GM04504 (cell line): ENCODE data around the gene FNDC3A.
"Not testable (repeated sequence)": the region's sequence is repeated elsewhere in the genome, so short reads cannot be mapped to it uniquely, and the experiment has no call there.

Source experiments
- DNase-seq: peaks from one replicate; pipeline ENCODE4 v3.0.0-alpha.2; 2012; ENCODE audit warnings: low read depth

Gene FNDC3A

DNA sequence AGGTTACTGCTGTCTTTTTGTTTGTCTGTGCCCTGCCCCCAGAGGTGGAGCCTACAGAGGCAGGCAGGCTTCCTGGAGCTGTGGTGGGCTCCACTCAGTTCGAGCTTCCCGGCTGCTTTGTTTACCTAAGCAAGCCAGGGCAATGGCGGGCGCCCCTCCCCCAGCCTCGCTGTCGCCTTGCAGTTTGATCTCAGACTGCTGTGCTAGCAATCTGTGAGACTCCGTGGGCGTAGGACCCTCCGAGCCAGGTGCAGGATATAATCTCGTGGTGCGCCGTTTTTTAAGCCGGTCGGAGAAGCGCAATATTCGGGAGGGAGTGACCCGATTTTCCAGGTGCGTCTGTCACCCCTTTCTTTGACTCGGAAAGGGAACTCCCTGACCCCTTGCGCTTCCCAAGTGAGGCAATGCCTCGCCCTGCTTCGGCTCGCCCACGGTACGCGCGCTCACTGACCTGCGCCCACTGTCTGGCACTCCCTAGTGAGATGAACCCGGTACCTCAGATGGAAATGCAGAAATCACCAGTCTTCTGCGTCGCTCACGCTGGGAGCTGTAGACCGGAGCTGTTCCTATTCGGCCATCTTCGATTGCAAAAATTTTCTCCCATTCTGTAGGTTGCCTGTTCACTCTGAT is 182.4 kb downstream of the FNDC3A start:
- not testable (repeated sequence) for DNase-seq

DNA sequence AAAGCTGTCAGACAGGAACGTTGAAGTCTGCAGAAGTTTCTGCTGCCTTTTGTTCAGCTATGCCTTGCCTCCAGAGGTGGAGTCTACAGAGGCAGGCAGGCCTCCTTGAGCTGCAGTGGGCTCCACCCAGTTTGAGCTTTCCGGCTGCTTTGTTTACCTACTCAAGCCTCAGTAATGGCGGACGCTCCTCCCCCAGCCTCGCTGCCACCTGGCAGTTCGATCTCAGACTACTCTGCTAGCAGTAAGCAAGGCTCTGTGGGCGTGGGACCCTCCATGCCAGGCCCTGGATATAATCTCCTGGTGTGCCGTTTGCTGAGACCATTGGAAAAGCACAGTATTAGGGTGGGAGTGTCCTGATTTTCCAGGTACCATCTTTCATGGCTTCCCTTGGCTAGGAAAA is 187.4 kb downstream of the FNDC3A start:
- not testable (repeated sequence) for DNase-seq

- DNase-seq = no peak
These were observed 189.0 kb downstream of the FNDC3A start for GRCh38 chr13:49164712-49165111.

GRCh38 chr13:49165798-49166752 is 190.4 kb downstream of the FNDC3A start:
- no peak for DNase-seq

DNA sequence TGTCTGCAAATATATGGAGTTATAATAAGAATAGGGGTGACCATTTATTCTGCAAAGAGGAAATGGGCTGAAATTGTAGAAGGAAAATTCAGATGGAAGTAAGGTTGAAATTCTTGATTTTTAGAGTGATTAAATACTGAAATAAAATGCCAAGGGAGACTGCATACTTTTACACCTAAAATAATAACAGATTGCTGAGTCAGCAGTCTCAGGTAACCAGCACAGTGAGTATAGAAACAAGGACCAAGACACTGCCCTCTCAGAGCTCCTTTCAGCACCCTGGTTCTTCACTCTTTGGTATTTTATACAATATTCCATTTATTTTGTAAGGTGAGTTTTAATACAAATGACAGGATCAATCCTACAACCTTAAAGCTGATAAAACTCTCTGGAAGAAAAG is 195.6 kb downstream of the FNDC3A start:
- DNase-seq = no peak

DNA sequence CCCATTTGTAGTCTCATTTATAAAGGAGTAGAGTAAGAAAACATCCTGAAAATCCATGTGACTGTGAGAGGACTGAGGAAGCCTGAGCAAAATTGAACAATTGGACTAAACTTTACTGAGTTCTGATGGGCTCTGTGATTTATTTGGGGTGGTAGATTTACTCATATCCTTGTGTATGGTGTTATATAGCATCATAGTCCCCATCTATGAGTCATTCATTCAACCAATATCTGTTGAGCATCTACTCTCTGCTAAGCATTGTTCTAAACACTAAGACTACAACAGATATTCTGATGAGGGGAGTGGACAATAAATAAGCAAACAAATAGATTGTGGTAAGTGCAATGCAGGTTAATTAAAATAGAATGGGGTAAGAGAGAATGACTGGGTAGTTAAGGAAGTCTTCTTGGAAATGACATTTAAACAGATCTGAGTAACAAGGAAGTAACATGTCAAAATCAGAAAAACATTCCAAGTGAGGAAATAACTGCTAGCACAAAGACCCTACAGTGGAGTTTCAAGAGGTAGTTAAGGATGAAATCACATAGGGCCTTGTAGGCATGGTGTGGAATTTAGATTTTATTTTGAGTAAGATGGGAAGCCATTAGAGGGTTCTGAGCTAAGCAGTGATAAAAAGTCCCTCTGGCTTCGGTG is 208.1 kb downstream of the FNDC3A start:
- no peak for DNase-seq

- DNase-seq = no peak
These were observed 208.9 kb downstream of the FNDC3A start for GRCh38 chr13:49184621-49185020.

- DNase-seq = no peak
These were observed 209.6 kb downstream of the FNDC3A start for GRCh38 chr13:49185264-49185663.

DNA sequence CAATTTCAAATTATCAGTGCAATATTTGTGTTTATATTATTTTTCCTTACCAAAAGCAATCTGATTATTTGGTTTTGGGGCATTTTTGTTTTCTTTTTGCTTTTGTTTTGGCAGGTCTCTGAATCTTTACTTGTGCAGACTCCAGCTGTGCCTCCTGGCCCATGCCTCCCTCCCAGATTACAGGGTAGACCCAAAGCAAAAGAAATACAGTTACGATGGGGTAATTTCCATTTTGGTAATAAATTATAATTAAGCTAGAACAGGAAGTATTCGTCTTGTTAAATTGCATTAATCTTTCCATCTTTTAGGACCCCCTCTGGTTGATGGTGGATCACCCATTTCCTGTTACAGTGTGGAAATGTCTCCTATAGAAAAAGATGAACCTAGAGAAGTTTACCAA is 215.2 kb downstream of the FNDC3A start:
- no peak for DNase-seq

GRCh38 chr13:49206641-49207040 is 230.9 kb downstream of the FNDC3A start:
- no peak for DNase-seq

GRCh38 chr13:49208619-49209018 is 232.9 kb downstream of the FNDC3A start:
- no peak for DNase-seq

DNA sequence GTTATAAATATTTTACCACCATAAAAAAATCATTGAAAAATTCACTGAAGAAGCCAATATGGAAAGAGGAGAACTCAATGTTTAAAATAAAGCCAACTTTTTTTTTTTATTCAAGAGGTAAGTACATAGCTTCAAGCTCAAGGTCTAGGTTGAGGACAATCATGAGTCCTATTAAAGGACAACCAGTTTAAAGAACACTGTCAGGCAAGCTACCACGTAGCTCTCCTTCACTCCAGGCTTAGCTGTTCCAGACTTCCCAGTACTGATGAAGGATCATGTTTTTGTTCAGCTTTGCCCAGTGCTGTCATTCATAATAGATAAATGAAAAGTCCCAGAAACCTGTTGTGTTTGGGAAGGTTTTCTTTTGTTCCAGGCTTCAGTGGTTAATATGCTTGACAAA is 234.4 kb downstream of the FNDC3A start:
- DNase-seq = no peak

- DNase-seq = no peak
These were observed 235.0 kb downstream of the FNDC3A start for GRCh38 chr13:49210669-49211068.

DNA sequence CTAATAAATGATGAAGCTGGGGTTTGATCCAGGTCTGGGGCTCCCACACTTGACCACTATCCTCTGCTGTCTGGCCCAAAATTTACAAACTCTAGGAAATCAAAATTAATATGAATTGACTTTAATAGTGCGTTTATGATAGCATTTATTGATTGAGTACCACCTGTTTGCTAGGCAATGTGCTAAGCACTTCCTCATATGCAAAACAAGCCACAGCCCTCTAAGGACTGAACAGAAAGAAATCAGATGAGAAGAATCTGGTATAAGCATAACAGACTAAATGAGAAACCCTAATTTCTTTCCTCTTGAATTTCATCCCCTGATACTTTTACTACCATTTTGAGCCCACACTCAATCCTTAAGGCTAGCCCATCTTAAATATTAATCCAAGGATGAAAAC is 237.8 kb downstream of the FNDC3A start:
- no peak for DNase-seq

GRCh38 chr13:49213997-49214916 is 238.5 kb downstream of the FNDC3A start:
- DNase-seq = no peak

GRCh38 chr13:49214917-49215376 is 239.2 kb downstream of the FNDC3A start:
- no peak for DNase-seq

GRCh38 chr13:49216334-49216733 is 240.6 kb downstream of the FNDC3A start:
- DNase-seq = no peak

- no peak for DNase-seq
These were observed 242.3 kb downstream of the FNDC3A start for GRCh38 chr13:49217962-49218492.

DNA sequence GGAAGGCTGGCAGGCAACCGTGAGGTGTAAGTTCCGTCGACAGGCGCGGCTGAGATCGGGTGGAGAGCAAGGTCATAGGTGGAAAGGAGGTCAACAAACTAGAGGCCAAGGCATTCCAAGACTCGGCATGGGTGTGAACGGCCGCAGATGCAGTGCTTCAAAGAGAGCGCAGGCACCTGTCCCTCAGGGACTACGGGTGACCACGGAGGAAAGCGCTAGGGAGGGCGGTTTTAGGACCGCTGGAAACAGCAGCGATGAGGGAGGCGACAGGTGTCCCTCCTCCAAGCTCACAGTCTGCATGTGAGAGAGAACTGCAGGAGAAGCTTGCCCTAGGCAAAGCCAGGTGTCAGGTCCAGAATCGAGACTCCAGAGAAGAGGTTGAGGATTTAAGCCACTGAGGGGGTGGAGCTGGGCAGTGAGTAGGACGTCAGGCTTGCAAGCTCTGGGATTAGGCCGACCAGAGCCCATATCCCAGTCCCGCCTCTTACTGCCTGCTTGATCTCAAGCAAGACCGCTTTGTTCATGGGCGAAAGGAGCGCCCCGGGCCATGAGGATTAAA is 242.9 kb downstream of the FNDC3A start:
- DNase-seq = no peak

DNA sequence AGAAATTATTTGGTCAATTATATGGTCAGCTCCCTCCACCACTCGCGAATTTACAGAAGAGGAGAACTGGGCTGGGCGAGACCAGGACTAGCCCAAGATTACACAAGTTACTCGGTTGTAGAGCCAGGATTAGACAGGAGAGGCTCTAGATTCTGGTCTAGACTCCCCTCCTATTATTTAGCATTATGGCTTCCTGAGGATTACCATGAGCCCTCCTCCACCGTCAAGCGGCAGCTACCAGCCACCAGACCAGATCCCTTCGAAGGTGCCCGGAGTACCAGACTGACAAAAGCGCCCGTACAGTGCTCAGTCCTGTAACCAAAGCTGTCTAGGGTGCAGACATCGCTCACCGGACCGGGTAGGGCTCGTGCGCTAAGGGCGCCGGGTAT is 243.9 kb downstream of the FNDC3A start:
- DNase-seq = no peak
